ENCODE results near the gene LRRC72. TPM values are rescaled to one million over a fixed set of nuclear protein-coding genes. Genes with fewer than 3 reads are reported as not detected.

LRRC72 gene
- total RNA-seq, 1 experiment from 2014 or later = not detected

GRCh38 chr7:16532272-16532671 is 5.6 kb downstream of the LRRC72 start:
- Mint-ChIP-seq H3K27ac (no peak overlapping the region), H3K27me3 (ENCODE audit: low read depth) (no peaks in the 10 kb centered on the region), H3K4me3 (no peak overlapping the region), H3K9me3 (no peaks in the 10 kb centered on the region), H3K36me3 (ENCODE audit: insufficient read depth in 1 of 3, low read depth in 3 of 3) (no peaks in the 10 kb centered on the region), H3K4me1 (peaks cover 7% of the 10 kb centered on the region in 2 experiments)
- H3K79me2 ChIP-seq (ENCODE audit: insufficient read depth, low read length) = no peaks in the 10 kb centered on the region
- no peak for TF ChIP-seq CTCF (conservative IDR thresholded peaks at IDR 0.05)
- no peak overlapping the region for H4K91ac ChIP-seq (ENCODE audit: insufficient read length, low read depth, low read length)
- H3K23ac ChIP-seq (ENCODE audit: insufficient read length, low read depth, low read length) = no peak overlapping the region
- H3K14ac ChIP-seq (ENCODE audit: insufficient read depth, low read length) = no peak overlapping the region
- no peak overlapping the region for H3K4me2 ChIP-seq (ENCODE audit: insufficient read depth, insufficient read length, low read length)
- H2BK120ac ChIP-seq (ENCODE audit: low read depth, low read length, poor library complexity, severe bottlenecking) = no peak overlapping the region
- H2BK15ac ChIP-seq (ENCODE audit: low read depth, low read length) = no peak overlapping the region
- no peak overlapping the region for H3T11ph ChIP-seq (ENCODE audit: low read length)
- DNase-seq = no peak
- no peak overlapping the region for H4K5ac ChIP-seq (ENCODE audit: insufficient read length, low read depth, low read length)
- H2AFZ ChIP-seq (ENCODE audit: low read length) = no peak overlapping the region
- H3K23me2 ChIP-seq (ENCODE audit: insufficient read length, low read depth, low read length, poor library complexity, severe bottlenecking) = no peaks in the 10 kb centered on the region
- no peak overlapping the region for H3K56ac ChIP-seq (ENCODE audit: insufficient read length, low read depth, low read length)
- H3K4me1 ChIP-seq (ENCODE audit: insufficient read depth, low read length) = no peaks in the 10 kb centered on the region
- H3K27ac ChIP-seq (ENCODE audit: insufficient read length, low read depth, low read length) = no peak overlapping the region
- H3K18ac ChIP-seq (ENCODE audit: insufficient read length, low read depth, low read length) = no peak overlapping the region
- H4K20me1 ChIP-seq (ENCODE audit: control insufficient read depth, insufficient read depth, insufficient read length) = no peaks in the 10 kb centered on the region
- H4K8ac ChIP-seq (replicated peaks; ENCODE audit: insufficient read length, low read depth, low read length) = no peak overlapping the region
- no peaks in the 10 kb centered on the region for H3K79me1 ChIP-seq (ENCODE audit: insufficient read depth, low read depth, low read length, poor library complexity, severe bottlenecking)
- no CpG with 5 or more reads among the region's 1 CpG for WGBS (ENCODE audit: extremely low coverage, insufficient read length, low lambda C conversion rate)
- no peak overlapping the region for H2BK5ac ChIP-seq (ENCODE audit: insufficient read length, low read length)
- no peak overlapping the region for H2AK5ac ChIP-seq (ENCODE audit: insufficient read length, low read length)
- H3K4ac ChIP-seq (ENCODE audit: low read depth, low read length) = no peak overlapping the region
- no peak overlapping the region for H3K9ac ChIP-seq (ENCODE audit: extremely low read depth, insufficient read length, low read length)
- no peaks in the 10 kb centered on the region for H3K27me3 ChIP-seq (ENCODE audit: insufficient read depth, low read length)
- no peaks in the 10 kb centered on the region for H3K9me3 ChIP-seq (ENCODE audit: control insufficient read depth, low read depth, low read length)
- H2BK20ac ChIP-seq (ENCODE audit: low read depth, low read length, poor library complexity, severe bottlenecking) = no peak overlapping the region
- H2BK12ac ChIP-seq (ENCODE audit: insufficient read length, low read depth, low read length) = no peak overlapping the region
